ENCODE measurements around the gene CDC25B.

DNA sequence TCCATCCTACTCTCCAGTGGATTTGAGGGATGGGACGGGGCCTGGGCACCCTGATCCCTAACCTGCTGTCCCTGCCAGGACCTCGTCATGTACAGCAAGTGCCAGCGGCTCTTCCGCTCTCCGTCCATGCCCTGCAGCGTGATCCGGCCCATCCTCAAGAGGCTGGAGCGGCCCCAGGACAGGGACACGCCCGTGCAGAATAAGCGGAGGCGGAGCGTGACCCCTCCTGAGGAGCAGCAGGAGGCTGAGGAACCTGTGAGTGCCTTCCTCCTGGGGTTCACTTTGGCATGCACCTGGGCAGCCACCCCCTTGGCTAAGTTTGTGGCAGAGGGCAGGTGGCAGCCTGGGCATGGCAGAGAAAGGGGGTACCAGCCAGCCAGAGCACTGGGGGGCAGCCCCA lies 5.7 kb downstream of the CDC25B start:
- TF ChIP-seq, protein P1, sequence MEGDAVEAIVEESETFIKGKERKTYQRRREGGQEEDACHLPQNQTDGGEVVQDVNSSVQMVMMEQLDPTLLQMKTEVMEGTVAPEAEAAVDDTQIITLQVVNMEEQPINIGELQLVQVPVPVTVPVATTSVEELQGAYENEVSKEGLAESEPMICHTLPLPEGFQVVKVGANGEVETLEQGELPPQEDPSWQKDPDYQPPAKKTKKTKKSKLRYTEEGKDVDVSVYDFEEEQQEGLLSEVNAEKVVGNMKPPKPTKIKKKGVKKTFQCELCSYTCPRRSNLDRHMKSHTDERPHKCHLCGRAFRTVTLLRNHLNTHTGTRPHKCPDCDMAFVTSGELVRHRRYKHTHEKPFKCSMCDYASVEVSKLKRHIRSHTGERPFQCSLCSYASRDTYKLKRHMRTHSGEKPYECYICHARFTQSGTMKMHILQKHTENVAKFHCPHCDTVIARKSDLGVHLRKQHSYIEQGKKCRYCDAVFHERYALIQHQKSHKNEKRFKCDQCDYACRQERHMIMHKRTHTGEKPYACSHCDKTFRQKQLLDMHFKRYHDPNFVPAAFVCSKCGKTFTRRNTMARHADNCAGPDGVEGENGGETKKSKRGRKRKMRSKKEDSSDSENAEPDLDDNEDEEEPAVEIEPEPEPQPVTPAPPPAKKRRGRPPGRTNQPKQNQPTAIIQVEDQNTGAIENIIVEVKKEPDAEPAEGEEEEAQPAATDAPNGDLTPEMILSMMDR (conservative IDR thresholded peaks at IDR 0.05) = no peak
- no peak for TF ChIP-seq ZFX (IDR thresholded peaks at IDR 0.05)
